NOMO-1 treated with dmso at 0.1 percent for 144 hours (cell line): ENCODE results near the gene PAX8.

Experiments
- DNase-seq: peaks from one replicate; lab custom pipeline; 2025; ENCODE audit not compliant: unreplicated experiment; lab: John Stamatoyannopoulos, UW

Gene PAX8

GRCh38 chr2:113186433-113186796 is 92.3 kb downstream of the PAX8 start:
- DNase-seq: no peak

GRCh38 chr2:113185664-113186432 is 92.9 kb downstream of the PAX8 start:
- DNase-seq: no peak

GRCh38 chr2:113184531-113185230 is 94.0 kb downstream of the PAX8 start:
- no peak for DNase-seq

GRCh38 chr2:113183703-113184102 is 95.0 kb downstream of the PAX8 start:
- no peak for DNase-seq

- DNase-seq: no peak
Observed at GRCh38 chr2:113183264-113183663, 95.5 kb downstream of the PAX8 start.

GRCh38 chr2:113182471-113183260 is 96.1 kb downstream of the PAX8 start:
- DNase-seq: no peak

GRCh38 chr2:113181258-113182051 is 97.3 kb downstream of the PAX8 start:
- DNase-seq: no peak

GRCh38 chr2:113180131-113180946 is 98.4 kb downstream of the PAX8 start:
- no peak for DNase-seq

GRCh38 chr2:113179446-113180045 is 99.2 kb downstream of the PAX8 start:
- no peak for DNase-seq

GRCh38 chr2:113178891-113179290 is 99.8 kb downstream of the PAX8 start:
- no peak for DNase-seq

GRCh38 chr2:113178069-113178746 is 100.5 kb downstream of the PAX8 start:
- DNase-seq: no peak

- DNase-seq: no peak
Observed at GRCh38 chr2:113176696-113177355, 101.9 kb downstream of the PAX8 start.

- DNase-seq: no peak
Observed at GRCh38 chr2:113175736-113176695, 102.7 kb downstream of the PAX8 start.

GRCh38 chr2:113175042-113175628 is 103.6 kb downstream of the PAX8 start:
- no peak for DNase-seq

- no peak for DNase-seq
Observed at GRCh38 chr2:113174376-113174750, 104.4 kb downstream of the PAX8 start.

GRCh38 chr2:113173542-113174375 is 105.0 kb downstream of the PAX8 start, which contains the start of gene PSD4:
TSS of gene PSD4 (plus strand) at chr2:113173971. CDS start at chr2:113182457, 8,486 bp downstream.
- peak; percentile 97 for DNase-seq
